ENCODE data around the gene ASNS.
A peak's percentile ranks its signal among the peaks of the same experiment; 100 is the strongest.
"Not testable (repeated sequence)": the region's sequence is repeated elsewhere in the genome, so short reads cannot be mapped to it uniquely, and the experiment has no call there.

The ASNS gene

GRCh38 chr7:97872025-97872669, at the start of gene ASNS:
TSS of gene ASNS (minus strand) at chr7:97872408. CDS start at chr7:97869156, 3,252 bp downstream.
- DNase-seq, result peak; percentile 91

- DNase-seq, result not testable (repeated sequence)
These were observed 49.0 kb upstream of the ASNS start for GRCh38 chr7:97921254-97921653.

- not testable (repeated sequence) for DNase-seq
These were observed 43.1 kb upstream of the ASNS start for GRCh38 chr7:97915267-97915666.

- DNase-seq, result not testable (repeated sequence)
These were observed 40.1 kb upstream of the ASNS start for GRCh38 chr7:97912294-97912693.

- not testable (repeated sequence) for DNase-seq
These were observed 24.7 kb upstream of the ASNS start for GRCh38 chr7:97896893-97897292.

GRCh38 chr7:97891721-97892120, 19.5 kb upstream of the ASNS start:
- DNase-seq, result not testable (repeated sequence)

- not testable (repeated sequence) for DNase-seq
These were observed 7.3 kb upstream of the ASNS start for GRCh38 chr7:97879527-97879926.

GRCh38 chr7:97874894-97875293, 2.7 kb upstream of the ASNS start:
- DNase-seq, result not testable (repeated sequence)

GRCh38 chr7:97873606-97874005, 1.4 kb upstream of the ASNS start:
- no peak for DNase-seq

GRCh38 chr7:97871659-97872024, 566 bp downstream of the ASNS start:
- DNase-seq, result no peak

- peak; percentile 98 for DNase-seq
These were observed 3.4 kb downstream of the ASNS start for GRCh38 chr7:97868788-97869187.

- no peak for DNase-seq
These were observed 3.9 kb downstream of the ASNS start for GRCh38 chr7:97868314-97868713.

- no peak for DNase-seq
These were observed 7.1 kb downstream of the ASNS start for GRCh38 chr7:97865104-97865503.

GRCh38 chr7:97859606-97860204, 12.5 kb downstream of the ASNS start:
- no peak for DNase-seq

GRCh38 chr7:97858221-97858620, 14.0 kb downstream of the ASNS start:
- DNase-seq, result peak; percentile 32

GRCh38 chr7:97857544-97857943, 14.7 kb downstream of the ASNS start:
- DNase-seq, result no peak

GRCh38 chr7:97851683-97852082, 20.5 kb downstream of the ASNS start:
- no peak for DNase-seq

GRCh38 chr7:97850262-97851031, 21.8 kb downstream of the ASNS start:
- not testable (repeated sequence) for DNase-seq

- DNase-seq, result peak; percentile 11
These were observed 24.4 kb downstream of the ASNS start for GRCh38 chr7:97847791-97848190.

- no peak for DNase-seq
These were observed 25.3 kb downstream of the ASNS start for GRCh38 chr7:97846945-97847344.

- no peak for DNase-seq
These were observed 26.5 kb downstream of the ASNS start for GRCh38 chr7:97845622-97846203.

- DNase-seq, result no peak
These were observed 28.2 kb downstream of the ASNS start for GRCh38 chr7:97844036-97844435.

- DNase-seq, result no peak
These were observed 29.3 kb downstream of the ASNS start for GRCh38 chr7:97842772-97843345.

Measured in GF-D8 (cell line).